Natural killer cell (primary cell): ENCODE data around the gene NUDC. TPM values are rescaled to one million over a fixed set of nuclear protein-coding genes. Genes with fewer than 3 reads are reported as not detected.

Source experiments
- ATAC-seq, 3 donors: fragments of 150-1000 bp in 2 of 3; fragments of 200-7000 bp in 1 of 3; cut with Tn5 transposase; 1 replicate in 1 of 3; 2 replicates in 2 of 3; pipeline ENCODE4 v1.10.0; 2021; ENCODE audit warnings: mild to moderate bottlenecking in 2 of 3, moderate library complexity in 2 of 3
- DNase-seq, 2 donors: peaks; one replicate each; pipeline versions ENCODE4 v3.0.0 to v3.0.0-alpha.2; 2013 to 2021; ENCODE audit warnings: mixed read lengths in 1 of 2
- H3K27ac ChIP-seq: one replicate; pipeline ENCODE4 v1.5.1; 2013; ENCODE audit warnings: mild to moderate bottlenecking, low read length
- H3K27me3 ChIP-seq: one replicate; pipeline ENCODE4 v1.6.1; 2013; ENCODE audit warnings: low read length; ENCODE audit not compliant: control insufficient read depth, insufficient read depth
- H3K36me3 ChIP-seq: one replicate; pipeline ENCODE4 v1.6.1; 2013; ENCODE audit warnings: low read length; ENCODE audit not compliant: control insufficient read depth, insufficient read depth
- H3K4me1 ChIP-seq: one replicate; pipeline ENCODE4 v1.6.1; 2013; ENCODE audit warnings: low read length; ENCODE audit not compliant: control insufficient read depth, insufficient read depth
- H3K4me3 ChIP-seq: one replicate; pipeline ENCODE4 v1.5.1; 2013; ENCODE audit warnings: low read length
- H3K9me3 ChIP-seq: one replicate; pipeline ENCODE4 v1.6.1; 2013; ENCODE audit warnings: low read length; ENCODE audit not compliant: control insufficient read depth, insufficient read depth
- H3K27ac Mint-ChIP-seq, 2 donors: one replicate each; pipeline ENCODE4 v1.8.0; 2022; ENCODE audit warnings: mild to moderate bottlenecking in 2 of 2, mixed read lengths in 2 of 2, moderate library complexity in 1 of 2
- H3K27me3 Mint-ChIP-seq, 2 donors: one replicate each; pipeline ENCODE4 v1.8.0; 2022; ENCODE audit warnings: low read depth in 2 of 2, mixed read lengths in 2 of 2
- H3K36me3 Mint-ChIP-seq: one replicate; pipeline ENCODE4 v1.8.0; 2022; ENCODE audit warnings: mixed read lengths
- H3K4me1 Mint-ChIP-seq, 2 donors: one replicate each; pipeline ENCODE4 v1.8.0; 2022; ENCODE audit warnings: mixed read lengths in 2 of 2
- H3K4me3 Mint-ChIP-seq: one replicate; pipeline ENCODE4 v1.8.0; 2022; ENCODE audit warnings: mild to moderate bottlenecking, moderate library complexity, mixed read lengths
- H3K9me3 Mint-ChIP-seq, 2 donors: one replicate each; pipeline ENCODE4 v1.8.0; 2022; ENCODE audit warnings: mixed read lengths in 2 of 2
- WGBS: methylation state at CpG from one replicate; pipeline ENCODE4 v1.1.7; 2013; ENCODE audit warnings: missing lambda C conversion rate; ENCODE audit not compliant: insufficient coverage; 5-methylcytosine and 5-hydroxymethylcytosine counted together
- intact Hi-C: fragments of 100-400 bp; cut with micrococcal nuclease; formaldehyde crosslinking; loops from one replicate; pipeline ENCODE4 v1.14.2; 2022
- total RNA-seq, 4 donors: library from RNA; stranded (reverse); fragments of 120-200 nt in 1 of 4; gene quantifications; one replicate each; pipeline versions ENCODE4 v1.2.3 to v1.2.4, GENCODE V29; 2013 to 2022
- TF ChIP-seq, protein P1 (sequence below): fragments of 200-600 bp; IDR thresholded peaks from one replicate; pipeline ENCODE4 v1.8.0; 2022; ENCODE audit warnings: antibody characterized with exemption

The NUDC gene
- total RNA-seq, 3 donors from 2014 or later (not counting 1 experiment from before 2014, with no cell fraction given): 43.6 to 46.6 (median 43.7) TPM

DNA sequence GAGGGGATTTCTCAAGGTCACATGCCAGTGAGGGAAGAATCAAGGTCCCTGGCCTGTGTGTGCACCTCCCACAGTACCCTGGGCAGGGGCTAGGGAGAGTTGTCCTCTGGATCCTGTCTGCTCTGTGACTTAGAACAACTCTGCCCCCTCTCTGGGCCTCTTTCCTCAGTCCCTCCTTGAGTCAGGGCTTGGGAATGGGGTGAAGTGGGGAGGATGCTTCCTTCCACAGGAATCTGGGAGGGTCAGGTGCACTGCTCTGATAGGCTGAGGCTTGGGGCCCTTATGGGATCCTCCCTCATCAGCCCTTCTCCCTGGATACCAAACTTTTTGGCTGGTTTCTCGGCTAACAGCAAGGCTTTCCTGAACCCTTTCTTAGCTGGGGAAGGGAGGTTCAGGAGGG, 74.5 kb downstream of the NUDC start:
- no peaks in the 10 kb centered on the region for H3K36me3 Mint-ChIP-seq
- intact Hi-C loops: no loop called here
- TF ChIP-seq, protein P1, sequence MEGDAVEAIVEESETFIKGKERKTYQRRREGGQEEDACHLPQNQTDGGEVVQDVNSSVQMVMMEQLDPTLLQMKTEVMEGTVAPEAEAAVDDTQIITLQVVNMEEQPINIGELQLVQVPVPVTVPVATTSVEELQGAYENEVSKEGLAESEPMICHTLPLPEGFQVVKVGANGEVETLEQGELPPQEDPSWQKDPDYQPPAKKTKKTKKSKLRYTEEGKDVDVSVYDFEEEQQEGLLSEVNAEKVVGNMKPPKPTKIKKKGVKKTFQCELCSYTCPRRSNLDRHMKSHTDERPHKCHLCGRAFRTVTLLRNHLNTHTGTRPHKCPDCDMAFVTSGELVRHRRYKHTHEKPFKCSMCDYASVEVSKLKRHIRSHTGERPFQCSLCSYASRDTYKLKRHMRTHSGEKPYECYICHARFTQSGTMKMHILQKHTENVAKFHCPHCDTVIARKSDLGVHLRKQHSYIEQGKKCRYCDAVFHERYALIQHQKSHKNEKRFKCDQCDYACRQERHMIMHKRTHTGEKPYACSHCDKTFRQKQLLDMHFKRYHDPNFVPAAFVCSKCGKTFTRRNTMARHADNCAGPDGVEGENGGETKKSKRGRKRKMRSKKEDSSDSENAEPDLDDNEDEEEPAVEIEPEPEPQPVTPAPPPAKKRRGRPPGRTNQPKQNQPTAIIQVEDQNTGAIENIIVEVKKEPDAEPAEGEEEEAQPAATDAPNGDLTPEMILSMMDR: no peak
- DNase-seq (no peak), ATAC-seq (no peak)
- no peaks in the 10 kb centered on the region for H3K9me3 Mint-ChIP-seq
- no peak overlapping the region for H3K27ac ChIP-seq
- no peak overlapping the region for H3K4me3 ChIP-seq
- no CpG with 5 or more reads among the region's 1 CpG for WGBS
- H3K4me3 Mint-ChIP-seq: peak overlapping the region; percentile 50
- H3K4me1 ChIP-seq: peaks cover 32% of the 10 kb centered on the region
- no peaks in the 10 kb centered on the region for H3K9me3 ChIP-seq
- peaks cover 23% of the 10 kb centered on the region for H3K27me3 ChIP-seq
- H3K36me3 ChIP-seq: no peaks in the 10 kb centered on the region
- H3K4me1 Mint-ChIP-seq: peaks cover 13 to 20% of the 10 kb centered on the region in 2 donors
- H3K27ac Mint-ChIP-seq: no peak overlapping the region
- H3K27me3 Mint-ChIP-seq: peaks cover 26 to 38% of the 10 kb centered on the region in 2 donors

Other genes with a start within 250 kb of the NUDC start
- 100 to 1,000 TPM; 199 to 214 (median 202) TPM for gene ARID1A, start 225.7 kb upstream of the NUDC start, total RNA-seq
- gene PIGV, start 133.8 kb upstream of the NUDC start, total RNA-seq: 10 to 100 TPM; 23.1 to 35.2 (median 30.3) TPM
- 10 to 100 TPM; 70.0 to 74.6 (median 72.3) TPM for gene ZDHHC18, start 95.1 kb upstream of the NUDC start, total RNA-seq
- 1 to 10 TPM in 1 of 3 donors, under 1 TPM in 1, not detected in 1; 0.66 to 1.3 TPM for gene SFN, start 58.6 kb upstream of the NUDC start, total RNA-seq
- 10 to 100 TPM; 32.4 to 42.6 (median 37.9) TPM for gene GPN2, start 31.5 kb upstream of the NUDC start, total RNA-seq
- 10 to 100 TPM; 25.5 to 41.3 (median 34.6) TPM for gene GPATCH3, start 21.3 kb upstream of the NUDC start, total RNA-seq
- gene NR0B2, start 7.8 kb upstream of the NUDC start, total RNA-seq: not detected
- gene KDF1, start 38.7 kb downstream of the NUDC start, total RNA-seq: under 1 TPM in 2 of 3 donors, not detected in 1; 0.20 to 0.52 TPM
- 1 to 10 TPM in 1 of 3 donors, under 1 TPM in 2; 0.18 to 3.0 (median 0.95) TPM for gene TRNP1, start 71.9 kb downstream of the NUDC start, total RNA-seq
- under 1 TPM in 1 of 3 donors, not detected in 2; 0.40 TPM for gene TENT5B, start 91.1 kb downstream of the NUDC start, total RNA-seq
- 10 to 100 TPM; 26.5 to 37.4 (median 29.4) TPM for gene SLC9A1, start 233.4 kb downstream of the NUDC start, total RNA-seq